Subcutaneous abdominal adipose tissue (tissue), 5 donors: ENCODE data around the gene IKZF3.
"Not testable (repeated sequence)": the region's sequence is repeated elsewhere in the genome, so short reads cannot be mapped to it uniquely, and the experiment has no call there.

Source experiments
- H3K27ac ChIP-seq: one replicate; pipeline ENCODE4 v1.7.0; 2013; ENCODE audit warnings: low read depth, mild to moderate bottlenecking, inconsistent platforms, low read length, moderate library complexity
- H3K27me3 ChIP-seq, 5 donors: one replicate each; pipeline ENCODE4 v1.7.0; 2013; ENCODE audit warnings: low read length in 5 of 5, inconsistent platforms in 1 of 5; ENCODE audit not compliant: control insufficient read depth in 5 of 5, insufficient read depth in 4 of 5
- H3K36me3 ChIP-seq, 5 donors: one replicate each; pipeline ENCODE4 v1.7.0; 2013; ENCODE audit warnings: low read length in 5 of 5; ENCODE audit not compliant: control insufficient read depth in 5 of 5, insufficient read depth in 5 of 5
- H3K4me1 ChIP-seq, 5 donors: one replicate each; pipeline ENCODE4 v1.7.0; 2013; ENCODE audit warnings: low read length in 5 of 5, mild to moderate bottlenecking in 3 of 5, moderate library complexity in 1 of 5; ENCODE audit not compliant: control insufficient read depth in 5 of 5, insufficient read depth in 5 of 5
- H3K4me3 ChIP-seq, 5 donors: one replicate each; pipeline ENCODE4 v1.7.0; 2013; ENCODE audit warnings: low read length in 5 of 5, low read depth in 1 of 5
- H3K9ac ChIP-seq, 5 donors: one replicate each; pipeline ENCODE4 v1.7.0; 2013; ENCODE audit warnings: low read length in 5 of 5, mild to moderate bottlenecking in 4 of 5, moderate library complexity in 3 of 5
- H3K9me3 ChIP-seq, 5 donors: one replicate each; pipeline ENCODE4 v1.7.0; 2013; ENCODE audit warnings: low read length in 5 of 5; ENCODE audit not compliant: control insufficient read depth in 5 of 5
- donor health status: healthy.
- donor health status: healthy.
- donor health status: healthy.
- donor health status: healthy.
- donor health status: healthy.

IKZF3 gene

GRCh38 chr17:39863244-39863917, 731 bp downstream of the IKZF3 start:
- Histone ChIP-seq H3K4me1 (peaks cover 0 to 14% (median 12%) of the 10 kb centered on the region in 5 donors), H3K27me3 (peaks cover 25 to 50% (median 41%) of the 10 kb centered on the region in 5 donors), H3K4me3 (peak overlapping the region in 1 of 5 donors; percentile 29), H3K9ac (no peak overlapping the region), H3K36me3 (no peaks in the 10 kb centered on the region), H3K9me3 (peaks cover 0 to 9% (median 6%) of the 10 kb centered on the region in 5 donors), H3K27ac (no peak overlapping the region)

DNA sequence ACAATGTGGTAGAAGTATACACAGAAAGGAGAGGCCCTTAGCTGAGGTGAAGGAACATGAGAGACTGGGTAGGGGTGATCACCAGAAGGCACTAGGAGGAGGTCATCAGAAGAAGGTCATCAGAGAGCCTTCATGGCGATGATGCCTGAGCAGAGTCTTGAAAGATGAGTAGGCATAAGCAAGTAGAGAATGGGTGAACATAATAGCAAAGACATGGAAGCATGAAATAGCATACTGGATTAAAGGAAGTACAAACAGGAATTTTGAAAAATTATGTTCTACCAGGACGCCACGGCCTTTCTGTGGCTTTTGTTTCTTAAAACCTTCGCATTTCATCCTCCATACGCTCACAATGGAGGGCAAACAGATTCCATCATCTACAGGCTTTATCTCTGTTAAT, 2.9 kb downstream of the IKZF3 start:
- H3K9ac ChIP-seq: no peak overlapping the region
- H3K9me3 ChIP-seq: no peaks in the 10 kb centered on the region
- peaks cover 10 to 31% (median 29%) of the 10 kb centered on the region in 5 donors for H3K27me3 ChIP-seq
- no peak overlapping the region for H3K27ac ChIP-seq
- no peaks in the 10 kb centered on the region for H3K36me3 ChIP-seq
- H3K4me1 ChIP-seq: peaks cover 0 to 12% (median 7%) of the 10 kb centered on the region in 5 donors
- H3K4me3 ChIP-seq: no peak overlapping the region

GRCh38 chr17:39855911-39856649, 8.0 kb downstream of the IKZF3 start:
- not testable (repeated sequence) for H3K36me3 ChIP-seq, H3K9ac ChIP-seq, H3K4me1 ChIP-seq, H3K9me3 ChIP-seq, H3K27ac ChIP-seq, H3K4me3 ChIP-seq
- peaks cover 1 to 16% (median 5%) of the 10 kb centered on the region in 5 donors for H3K27me3 ChIP-seq

- no peak overlapping the region for H3K4me3 ChIP-seq
- H3K36me3 ChIP-seq: no peaks in the 10 kb centered on the region
- H3K27ac ChIP-seq: no peak overlapping the region
- peaks cover 0 to 8% (median 2%) of the 10 kb centered on the region in 5 donors for H3K27me3 ChIP-seq
- no peaks in the 10 kb centered on the region for H3K9me3 ChIP-seq
- H3K9ac ChIP-seq: no peak overlapping the region
- H3K4me1 ChIP-seq: no peaks in the 10 kb centered on the region
Observed at GRCh38 chr17:39854909-39855308, 9.2 kb downstream of the IKZF3 start.

- Histone ChIP-seq H3K9me3 (no peaks in the 10 kb centered on the region), H3K27me3 (peaks cover 0 to 9% (median 2%) of the 10 kb centered on the region in 5 donors), H3K4me3 (no peak overlapping the region), H3K4me1 (no peaks in the 10 kb centered on the region), H3K36me3 (no peaks in the 10 kb centered on the region), H3K27ac (no peak overlapping the region), H3K9ac (no peak overlapping the region)
Observed at GRCh38 chr17:39852239-39852638, 11.9 kb downstream of the IKZF3 start.

GRCh38 chr17:39850186-39850585, 13.9 kb downstream of the IKZF3 start:
- H3K36me3 ChIP-seq, H3K4me1 ChIP-seq, H3K4me3 ChIP-seq, H3K27me3 ChIP-seq, H3K27ac ChIP-seq, H3K9ac ChIP-seq, H3K9me3 ChIP-seq: not testable (repeated sequence)

DNA sequence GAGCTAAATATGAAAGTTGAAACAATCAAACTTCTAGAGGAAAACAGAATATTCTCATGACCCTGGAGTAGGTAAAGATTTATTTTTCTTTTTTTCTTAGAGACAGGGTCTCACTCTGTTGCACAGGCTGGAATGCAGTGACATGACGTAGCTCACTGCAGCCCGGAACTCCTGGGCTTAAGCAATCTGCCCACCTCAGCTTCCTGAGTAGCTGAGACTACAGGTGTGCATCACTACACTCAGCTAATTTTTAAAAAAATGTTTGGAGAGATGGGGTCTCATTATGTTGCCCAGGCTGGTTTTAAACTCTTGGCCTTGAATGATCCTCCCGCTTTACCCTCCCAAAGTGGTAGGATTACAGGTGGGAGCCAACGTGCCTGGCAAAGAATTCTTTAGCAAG, 15.5 kb downstream of the IKZF3 start:
- Histone ChIP-seq H3K27ac (no peak overlapping the region), H3K36me3 (no peaks in the 10 kb centered on the region), H3K4me1 (no peaks in the 10 kb centered on the region), H3K9me3 (no peaks in the 10 kb centered on the region), H3K4me3 (no peak overlapping the region), H3K9ac (no peak overlapping the region), H3K27me3 (peaks cover 0 to 9% (median 3%) of the 10 kb centered on the region in 5 donors)

DNA sequence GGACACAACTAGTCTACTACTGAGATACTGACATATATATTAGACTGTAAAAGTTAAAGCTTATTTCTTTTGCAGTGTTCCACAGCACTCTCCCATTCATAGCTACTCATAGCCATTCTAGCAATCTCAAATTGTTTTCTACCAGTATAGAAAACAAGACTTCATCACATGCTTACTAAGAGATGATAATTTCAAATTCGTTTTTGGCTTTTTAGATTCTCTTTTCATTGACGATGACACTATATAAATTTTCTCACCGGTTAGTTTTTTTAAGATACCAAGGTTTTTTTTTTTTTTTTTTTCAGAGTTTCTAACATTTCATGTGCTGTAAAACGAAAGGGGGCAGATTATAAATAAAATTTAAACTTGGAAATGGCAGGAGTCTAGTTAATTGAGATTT, 17.9 kb downstream of the IKZF3 start:
- Histone ChIP-seq H3K4me1 (no peaks in the 10 kb centered on the region), H3K4me3 (no peak overlapping the region), H3K9me3 (no peaks in the 10 kb centered on the region), H3K36me3 (no peaks in the 10 kb centered on the region), H3K27me3 (peaks cover 0 to 6% (median 4%) of the 10 kb centered on the region in 5 donors), H3K9ac (no peak overlapping the region), H3K27ac (no peak overlapping the region)

DNA sequence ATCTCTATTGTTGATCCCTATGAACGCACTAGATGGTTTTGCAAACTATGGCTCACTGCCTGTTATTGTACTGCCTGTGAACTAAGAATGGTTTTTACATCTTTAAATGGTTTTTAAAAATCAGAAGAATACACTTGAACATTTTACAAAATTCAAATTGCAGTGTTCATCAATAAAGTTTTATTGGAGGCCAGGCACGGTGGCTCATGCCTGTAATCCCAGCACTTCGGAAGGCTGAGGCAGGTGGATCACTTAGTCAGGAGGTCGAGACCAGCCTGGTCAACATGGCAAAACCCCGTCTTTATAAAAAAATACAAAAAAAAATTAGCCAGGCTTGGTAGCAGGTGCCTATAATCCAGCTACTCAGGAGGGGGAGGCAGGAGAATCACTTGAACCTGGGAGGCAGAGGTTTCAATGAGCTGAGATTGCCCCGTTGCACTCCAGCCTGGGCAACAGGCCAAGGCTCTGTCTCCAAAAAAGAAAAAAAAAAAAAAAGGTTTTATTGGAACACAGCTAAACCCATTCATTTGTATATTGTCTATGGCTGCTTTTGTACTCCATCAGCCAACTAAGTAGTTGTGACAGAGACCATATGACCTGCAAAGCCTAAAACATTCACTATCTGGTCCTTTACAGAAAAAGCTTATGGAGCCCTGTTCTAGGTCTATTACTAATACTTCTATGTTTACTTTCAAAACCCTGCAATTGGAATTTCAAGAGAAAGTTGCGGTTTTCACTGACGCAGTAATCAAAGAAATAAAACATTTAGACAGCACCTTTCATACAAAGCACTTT, 18.9 kb downstream of the IKZF3 start:
- no peaks in the 10 kb centered on the region for H3K9me3 ChIP-seq
- H3K27ac ChIP-seq: no peak overlapping the region
- no peak overlapping the region for H3K9ac ChIP-seq
- no peak overlapping the region for H3K4me3 ChIP-seq
- H3K27me3 ChIP-seq: peaks cover 0 to 6% (median 4%) of the 10 kb centered on the region in 5 donors
- H3K36me3 ChIP-seq: no peaks in the 10 kb centered on the region
- no peaks in the 10 kb centered on the region for H3K4me1 ChIP-seq
